ENCODE measurements around the gene CACTIN. TPM values are rescaled to one million over a fixed set of nuclear protein-coding genes. Genes with fewer than 3 reads are reported as not detected.

The CACTIN gene
- total RNA-seq, 1 experiment from 2014 or later: 36.3 TPM

- Histone ChIP-seq H3K27me3 (replicated peaks; ENCODE audit: insufficient read depth, low read depth, low read length, poor library complexity) (no peaks in the 10 kb centered on the region), H3K36me3 (ENCODE audit: insufficient read depth, low read length, poor library complexity, severe bottlenecking) (peaks cover 8% of the 10 kb centered on the region), H3K27ac (ENCODE audit: low read depth, low read length, poor library complexity, severe bottlenecking) (no peak overlapping the region), H3K4me1 (ENCODE audit: insufficient read depth, low read length, poor library complexity, severe bottlenecking) (no peaks in the 10 kb centered on the region), H3K4me3 (ENCODE audit: low read depth, low read length, poor library complexity, severe bottlenecking) (no peak overlapping the region), H3K9me3 (ENCODE audit: low read depth, low read length, poor library complexity, severe bottlenecking) (no peaks in the 10 kb centered on the region)
- TF ChIP-seq CTCF (conservative IDR thresholded peaks at IDR 0.05; ENCODE audit: low read depth, low read length) (no peak), EZH2 (IDR thresholded peaks at IDR 0.05; ENCODE audit: borderline replicate concordance, low read depth, low read length, poor library complexity, severe bottlenecking) (no peak)
- ChIA-PET POLR2A (ENCODE audit: low non-redundant PET) (no interaction called here), CTCF (no interaction called here)
- DNase-seq (ENCODE audit: low spot score): no peak
- intact Hi-C loops (cut with micrococcal nuclease; ENCODE audit: unreplicated experiment): no loop called here
- no TSS peak for BruUV-seq (replicated peaks)
These were observed 11.9 kb upstream of the CACTIN start for GRCh38 chr19:3638208-3639193.

GRCh38 chr19:3637621-3638020 lies 11.0 kb upstream of the CACTIN start:
- TF ChIP-seq EZH2 (IDR thresholded peaks at IDR 0.05; ENCODE audit: borderline replicate concordance, low read depth, low read length, poor library complexity, severe bottlenecking): no peak
- no peaks in the 10 kb centered on the region for H3K4me1 ChIP-seq (ENCODE audit: insufficient read depth, low read length, poor library complexity, severe bottlenecking)
- POLR2A ChIA-PET (ENCODE audit: low non-redundant PET): no interaction called here
- no peak overlapping the region for H3K4me3 ChIP-seq (ENCODE audit: low read depth, low read length, poor library complexity, severe bottlenecking)
- peaks cover 5% of the 10 kb centered on the region for H3K36me3 ChIP-seq (ENCODE audit: insufficient read depth, low read length, poor library complexity, severe bottlenecking)
- H3K27me3 ChIP-seq (replicated peaks; ENCODE audit: insufficient read depth, low read depth, low read length, poor library complexity): no peaks in the 10 kb centered on the region
- CTCF ChIA-PET: no interaction called here
- H3K9me3 ChIP-seq (ENCODE audit: low read depth, low read length, poor library complexity, severe bottlenecking): no peaks in the 10 kb centered on the region
- H3K27ac ChIP-seq (ENCODE audit: low read depth, low read length, poor library complexity, severe bottlenecking): no peak overlapping the region
- no TSS peak for BruUV-seq (replicated peaks)
- intact Hi-C loops (cut with micrococcal nuclease; ENCODE audit: unreplicated experiment): no loop called here
- no peak for DNase-seq (ENCODE audit: low spot score)

GRCh38 chr19:3636962-3637361 lies 10.4 kb upstream of the CACTIN start:
- no peak overlapping the region for H3K4me3 ChIP-seq (ENCODE audit: low read depth, low read length, poor library complexity, severe bottlenecking)
- CTCF ChIA-PET: no interaction called here
- H3K36me3 ChIP-seq (ENCODE audit: insufficient read depth, low read length, poor library complexity, severe bottlenecking): peaks cover 8% of the 10 kb centered on the region
- DNase-seq (ENCODE audit: low spot score): no peak
- POLR2A ChIA-PET (ENCODE audit: low non-redundant PET): no interaction called here
- no peak for TF ChIP-seq EZH2 (IDR thresholded peaks at IDR 0.05; ENCODE audit: borderline replicate concordance, low read depth, low read length, poor library complexity, severe bottlenecking)
- TF ChIP-seq CTCF (conservative IDR thresholded peaks at IDR 0.05; ENCODE audit: low read depth, low read length): no peak
- H3K9me3 ChIP-seq (ENCODE audit: low read depth, low read length, poor library complexity, severe bottlenecking): no peaks in the 10 kb centered on the region
- H3K4me1 ChIP-seq (ENCODE audit: insufficient read depth, low read length, poor library complexity, severe bottlenecking): no peaks in the 10 kb centered on the region
- no TSS peak for BruUV-seq (replicated peaks)
- H3K27me3 ChIP-seq (replicated peaks; ENCODE audit: insufficient read depth, low read depth, low read length, poor library complexity): no peaks in the 10 kb centered on the region
- intact Hi-C loops (cut with micrococcal nuclease; ENCODE audit: unreplicated experiment): no loop called here
- no peak overlapping the region for H3K27ac ChIP-seq (ENCODE audit: low read depth, low read length, poor library complexity, severe bottlenecking)

All from A673 (cell line).